Ovary (tissue), 9 donors: ENCODE results near the gene RPN2. TPM values are rescaled to one million over a fixed set of nuclear protein-coding genes. Genes with fewer than 3 reads are reported as not detected.

Experiments
- DNase-seq, 5 donors: peaks; one replicate each; pipeline ENCODE4 v3.0.0-alpha.2; 2019 to 2020
- H3K27ac ChIP-seq, 2 donors: fragments of 200-600 bp; one replicate each; pipeline versions ENCODE4 v1.5.1 to v1.8.0; 2019 to 2022
- H3K27me3 ChIP-seq: fragments of 200-600 bp; one replicate; pipeline ENCODE4 v1.8.0; 2022
- H3K36me3 ChIP-seq: fragments of 200-600 bp; sonication (generic); one replicate; pipeline ENCODE4 v1.5.1; 2019
- H3K4me1 ChIP-seq: one replicate; pipeline ENCODE4 v1.8.1; 2013; ENCODE audit warnings: mild to moderate bottlenecking, moderate library complexity; ENCODE audit not compliant: insufficient read depth
- H3K4me3 ChIP-seq: fragments of 200-600 bp; sonication (generic); one replicate; pipeline ENCODE4 v1.5.1; 2017
- H3K9me3 ChIP-seq, 2 donors: fragments of 200-600 bp in 1 of 2; sonication (generic) in 1 of 2; one replicate each; pipeline versions ENCODE4 v1.5.1 to v1.8.1; 2013 to 2019; ENCODE audit warnings: mild to moderate bottlenecking in 1 of 2, moderate library complexity in 1 of 2
- EP300 ChIP-seq: sonication (generic); formaldehyde crosslinking; IDR thresholded peaks from one replicate; pipeline ENCODE4 v1.6.1; 2017; ENCODE audit warnings: antibody characterized with exemption
- POLR2A ChIP-seq: fragments of 450-650 bp; IDR thresholded peaks from one replicate; pipeline ENCODE4 v1.6.1; 2017; ENCODE audit warnings: antibody characterized with exemption, mild to moderate bottlenecking, moderate library complexity
- WGBS, 3 donors: extraction: QIAGEN DNeasy Blood & Tissue Kit in 1 of 3; methylation state at CpG; one replicate each; pipeline versions ENCODE4 v1.1.5 to v1.1.7; 2013 to 2017; 5-methylcytosine and 5-hydroxymethylcytosine counted together
- intact Hi-C, 4 donors: fragments of 100-400 bp; cut with DNase I; formaldehyde crosslinking; loops; one replicate each; pipeline versions ENCODE4 v1.11.0 to v1.15.1; 2022 to 2023
- polyA plus RNA-seq, 2 donors: library from polyadenylated mRNA; stranded (reverse); fragments of 200-250 nt in 1 of 2; fragments of 350-450 nt in 1 of 2; fragmentation: Illumina TruSeq in 1 of 2; extraction: RNeasy Lipid Tissue Mini Kit (QIAGEN cat#74804) in 1 of 2; gene quantifications; one replicate each; pipeline ENCODE4 v1.2.3, GENCODE V29; 2013 to 2014
- total RNA-seq, 7 donors: library from RNA; depleted of rRNA in 2 of 7; stranded (reverse); fragments of >200 nt in 2 of 7; fragmentation: NEBNext Ultra II Directional in 3 of 7; extraction: Animal tissue kit (Norgen Biotek cat#: 25700) in 3 of 7; gene quantifications; one replicate each; pipeline versions ENCODE4 v1.1.0 to v1.2.4, GENCODE V29; 2016 to 2023
- TF ChIP-seq, protein P1 (sequence below), 3 donors: fragments of 450-650 bp in 2 of 3; fragments of 200-600 bp in 1 of 3; IDR thresholded peaks; one replicate each; pipeline versions ENCODE4 v1.5.1 to v1.8.0; 2016 to 2022; ENCODE audit warnings: antibody characterized with exemption in 3 of 3, mild to moderate bottlenecking in 1 of 3
- donor health status: DM: no; HTN: no; CAD: no; lungs with moderate emphysema.
- donor health status: DM: no; HTN: no; CAD: no.
- donor health status: Bipolar disorder and iron deficiency.
- donor health status: DM: yes; HTN: yes; CAD: no.
- donor health status: DM: no; HTN: no; CAD: no.
- donor health status: DM: yes; HTN: yes; CAD: no.

The RPN2 gene
- total and polyA plus RNA-seq, 9 donors = 58.3 to 213 (median 102) TPM

DNA sequence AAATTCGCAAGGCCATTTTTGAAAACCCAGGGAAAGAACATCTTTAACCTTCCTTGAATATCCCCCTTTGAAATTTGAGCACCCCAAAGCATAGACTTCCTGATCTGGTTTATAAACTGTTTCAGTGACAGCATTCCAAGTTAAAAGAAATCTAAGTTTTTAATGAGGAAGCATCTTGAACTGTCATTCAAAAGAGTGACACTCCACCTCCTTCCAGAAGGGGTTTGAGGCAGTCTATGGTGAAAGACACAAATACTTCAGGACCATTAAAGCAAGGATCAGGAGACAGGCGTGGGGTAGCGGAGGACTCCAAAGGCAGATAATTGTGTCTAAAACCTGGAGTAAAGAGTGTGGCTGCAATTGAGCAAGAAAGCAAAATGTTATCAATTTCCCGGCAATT lies 81.8 kb downstream of the RPN2 start:
- intact Hi-C loops = no loop called here
- 67 to 76% (median 75%) methylated on average over 4 of the region's 4 CpGs for WGBS, 3 donors
- Histone ChIP-seq H3K27ac (no peak overlapping the region), H3K4me1 (no peaks in the 10 kb centered on the region), H3K9me3 (no peaks in the 10 kb centered on the region), H3K27me3 (no peaks in the 10 kb centered on the region), H3K36me3 (no peaks in the 10 kb centered on the region), H3K4me3 (no peak overlapping the region)
- DNase-seq = no peak
- TF ChIP-seq, protein P1, sequence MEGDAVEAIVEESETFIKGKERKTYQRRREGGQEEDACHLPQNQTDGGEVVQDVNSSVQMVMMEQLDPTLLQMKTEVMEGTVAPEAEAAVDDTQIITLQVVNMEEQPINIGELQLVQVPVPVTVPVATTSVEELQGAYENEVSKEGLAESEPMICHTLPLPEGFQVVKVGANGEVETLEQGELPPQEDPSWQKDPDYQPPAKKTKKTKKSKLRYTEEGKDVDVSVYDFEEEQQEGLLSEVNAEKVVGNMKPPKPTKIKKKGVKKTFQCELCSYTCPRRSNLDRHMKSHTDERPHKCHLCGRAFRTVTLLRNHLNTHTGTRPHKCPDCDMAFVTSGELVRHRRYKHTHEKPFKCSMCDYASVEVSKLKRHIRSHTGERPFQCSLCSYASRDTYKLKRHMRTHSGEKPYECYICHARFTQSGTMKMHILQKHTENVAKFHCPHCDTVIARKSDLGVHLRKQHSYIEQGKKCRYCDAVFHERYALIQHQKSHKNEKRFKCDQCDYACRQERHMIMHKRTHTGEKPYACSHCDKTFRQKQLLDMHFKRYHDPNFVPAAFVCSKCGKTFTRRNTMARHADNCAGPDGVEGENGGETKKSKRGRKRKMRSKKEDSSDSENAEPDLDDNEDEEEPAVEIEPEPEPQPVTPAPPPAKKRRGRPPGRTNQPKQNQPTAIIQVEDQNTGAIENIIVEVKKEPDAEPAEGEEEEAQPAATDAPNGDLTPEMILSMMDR (IDR thresholded peaks at IDR 0.05) = no peak
- TF ChIP-seq POLR2A (no peak), EP300 (no peak)

DNA sequence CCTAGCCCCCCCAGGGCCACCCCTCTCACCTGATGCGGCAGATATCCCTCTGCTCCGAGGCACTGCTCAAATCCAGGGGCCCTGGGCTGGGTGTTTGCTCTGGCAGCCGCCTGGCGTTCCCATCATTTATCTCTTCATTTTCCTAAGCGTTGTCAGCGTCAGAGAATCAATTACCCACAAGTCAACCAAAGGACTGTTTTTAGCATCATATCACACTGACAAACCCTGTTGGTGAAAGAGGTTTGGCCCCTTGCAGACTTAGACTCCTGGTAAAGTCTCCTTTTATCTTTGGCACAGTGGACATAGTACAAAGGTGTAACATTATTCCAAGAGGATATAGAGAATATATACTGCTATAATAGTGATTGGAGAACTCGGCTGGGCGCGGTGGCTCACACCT lies 82.6 kb downstream of the RPN2 start, which contains the start of gene GHRH:
TSS of gene GHRH (minus strand) at position 101 of the 400 bp plus-strand sequence. CDS start 4,925 bp downstream, outside the sequence.
- no peaks in the 10 kb centered on the region for H3K36me3 ChIP-seq
- no peaks in the 10 kb centered on the region for H3K27me3 ChIP-seq
- no peak for TF ChIP-seq EP300
- TF ChIP-seq, protein P1 (IDR thresholded peaks at IDR 0.05) = no peak
- no peak for TF ChIP-seq POLR2A
- no peak within 1 kb of the TSS for H3K4me3 ChIP-seq
- no peaks in the 10 kb centered on the region for H3K9me3 ChIP-seq
- 72 to 77% (median 75%) methylated on average over 9 of the region's 9 CpGs for WGBS, 3 donors
- no peak within 1 kb of the TSS for H3K27ac ChIP-seq
- H3K4me1 ChIP-seq = no peaks in the 10 kb centered on the region
- intact Hi-C loops = no loop called here
- no peak for DNase-seq

DNA sequence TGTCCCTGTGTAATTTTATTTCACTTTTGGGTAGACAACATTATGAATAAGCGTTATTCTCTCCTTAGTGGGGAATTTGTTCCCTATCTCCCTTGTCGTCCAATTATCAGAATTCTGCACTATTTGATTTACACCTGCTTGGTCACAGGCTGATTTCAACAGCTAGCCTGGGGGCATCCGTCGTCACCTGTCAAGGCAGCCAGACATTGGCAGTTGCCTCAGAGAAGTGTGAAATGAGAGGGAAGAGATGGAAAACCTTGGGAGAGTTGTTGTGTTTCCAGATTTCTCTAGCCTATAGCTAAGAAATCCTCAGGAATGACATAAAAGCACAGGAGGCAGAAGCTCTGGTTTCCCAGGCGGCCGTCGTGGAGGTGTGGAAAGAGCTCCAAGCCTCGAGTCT lies 83.4 kb downstream of the RPN2 start:
- intact Hi-C loops = no loop called here
- no peak for DNase-seq
- H3K9me3 ChIP-seq = no peaks in the 10 kb centered on the region
- H3K36me3 ChIP-seq = no peaks in the 10 kb centered on the region
- no peaks in the 10 kb centered on the region for H3K4me1 ChIP-seq
- TF ChIP-seq EP300 (no peak), POLR2A (no peak)
- TF ChIP-seq, protein P1 (IDR thresholded peaks at IDR 0.05) = no peak
- H3K4me3 ChIP-seq = no peak overlapping the region
- no peak overlapping the region for H3K27ac ChIP-seq
- WGBS, 3 donors = 56 to 59% (median 57%) methylated on average over 8 of the region's 8 CpGs
- no peaks in the 10 kb centered on the region for H3K27me3 ChIP-seq

DNA sequence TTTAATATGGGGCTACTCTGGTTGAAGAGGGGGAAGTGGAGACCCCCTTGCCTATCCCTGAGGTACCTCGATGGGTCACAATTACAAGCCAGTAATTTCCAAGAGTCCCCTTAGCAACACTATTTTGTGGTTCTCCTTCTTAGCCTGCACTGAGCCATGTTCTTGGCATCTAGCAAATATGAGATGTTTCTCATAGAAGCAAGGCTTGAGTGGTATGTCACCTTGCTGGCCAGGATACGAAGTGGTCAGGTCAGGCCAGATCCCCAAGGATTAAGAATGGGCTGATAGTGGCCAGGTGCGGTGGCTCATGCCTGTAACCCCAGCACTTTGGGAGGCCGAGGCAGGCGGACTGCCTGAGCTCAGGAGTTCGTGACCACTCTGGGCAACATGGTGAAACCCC lies 84.6 kb downstream of the RPN2 start:
- Histone ChIP-seq H3K4me3 (no peak overlapping the region), H3K9me3 (no peaks in the 10 kb centered on the region), H3K36me3 (no peaks in the 10 kb centered on the region), H3K27me3 (no peaks in the 10 kb centered on the region), H3K27ac (no peak overlapping the region), H3K4me1 (no peaks in the 10 kb centered on the region)
- TF ChIP-seq POLR2A (no peak), EP300 (no peak)
- TF ChIP-seq, protein P1 (IDR thresholded peaks at IDR 0.05) = no peak
- intact Hi-C loops = no loop called here
- WGBS, 3 donors = 90 to 93% (median 93%) methylated on average over 6 of the region's 6 CpGs
- no peak for DNase-seq
